GM12878 (cell line): ENCODE data around the gene NXN. TPM values are rescaled to one million over a fixed set of nuclear protein-coding genes. Genes with fewer than 3 reads are reported as not detected.

Experiments used
- ATAC-seq: fragments of 200-7000 bp; cut with Tn5 transposase; 3 replicates; pipeline ENCODE4 v1.9.1; 2020; ENCODE audit warnings: mild to moderate bottlenecking, moderate library complexity
- BruUV-seq: library from RNA; stranded (reverse); fragments of 400-500 nt; replicated peaks from 2 replicates; lab custom pipeline; 2021; lab: Mats Ljungman, UMichigan
- CTCF ChIA-PET: fragments of 300-600 bp; sonication (Branson Sonifier 250); formaldehyde crosslinking; extraction: SDS; loops from one replicate; lab custom pipeline; 2021; ENCODE audit warnings: inconsistent platforms; lab: Yijun Ruan, JAX
- POLR2A ChIA-PET: fragments of 350-600 bp; formaldehyde crosslinking; extraction: SDS; loops from one replicate; lab custom pipeline; 2021; ENCODE audit warnings: inconsistent platforms; lab: Charles Lee
- RAD21 ChIA-PET: fragments of 300-600 bp; sonication (Branson Sonifier 250); formaldehyde crosslinking; loops from one replicate; lab custom pipeline; 2023; ENCODE audit warnings: antibody characterized with exemption; ENCODE audit not compliant: unreplicated experiment; lab: Charles Lee
- SMC1A ChIA-PET: fragments of 300-600 bp; sonication (Branson Sonifier 250); formaldehyde crosslinking; loops from one replicate; lab custom pipeline; 2023; ENCODE audit not compliant: unreplicated experiment, uncharacterized antibody; lab: Charles Lee
- DNase-seq: peaks from one replicate; pipeline ENCODE4 v3.0.0-alpha.2; 2011; ENCODE audit warnings: low read depth, low spot score
- FAIRE-seq: peaks from 3 replicates; lab custom pipeline; 2011; peaks lifted over from hg19 to GRCh38; lab: Jason Lieb, UNC
- H2AFZ ChIP-seq: 2 replicates; pipeline ENCODE4 v1.6.0; 2011; ENCODE audit warnings: low read depth, low read length, control low read depth; ENCODE audit not compliant: control insufficient read depth
- H3K27ac ChIP-seq: 2 replicates; pipeline ENCODE4 v1.5.1; 2011; ENCODE audit warnings: control low read depth; ENCODE audit not compliant: control insufficient read depth, insufficient read depth
- H3K27me3 ChIP-seq, 2 experiments: replicated peaks in 1 of 2; 2 replicates each; pipeline versions ENCODE4 v1.6.0 to v1.6.1; 2011; ENCODE audit warnings: low read length in 1 of 2; ENCODE audit not compliant: control insufficient read depth in 2 of 2, insufficient read depth in 2 of 2
- H3K36me3 ChIP-seq, 2 experiments: 2 replicates each; pipeline ENCODE4 v1.5.1; 2011; ENCODE audit warnings: low read length in 1 of 2; ENCODE audit not compliant: control insufficient read depth in 2 of 2, insufficient read depth in 2 of 2
- H3K4me1 ChIP-seq: 2 replicates; pipeline ENCODE4 v1.6.1; 2011; ENCODE audit warnings: mild to moderate bottlenecking, low read length, moderate library complexity, mixed read lengths; ENCODE audit not compliant: control insufficient read depth, insufficient read depth
- H3K4me2 ChIP-seq: 2 replicates; pipeline ENCODE4 v1.6.0; 2011; ENCODE audit warnings: control low read depth; ENCODE audit not compliant: control insufficient read depth, insufficient read depth
- H3K4me3 ChIP-seq: fragments of 200-600 bp; sonication (generic); 2 replicates; pipeline ENCODE4 v1.5.1; 2016
- H3K79me2 ChIP-seq: 2 replicates; pipeline ENCODE4 v1.6.0; 2011; ENCODE audit warnings: low read length; ENCODE audit not compliant: control insufficient read depth, insufficient read depth
- H3K9ac ChIP-seq: 2 replicates; pipeline ENCODE4 v1.8.0; 2011; ENCODE audit warnings: low read length, control low read depth, mixed read lengths; ENCODE audit not compliant: control insufficient read depth, insufficient read depth
- H3K9me3 ChIP-seq: replicated peaks from 3 replicates; pipeline ENCODE4 v1.5.1; 2011; ENCODE audit warnings: mild to moderate bottlenecking, low read length; ENCODE audit not compliant: control insufficient read depth, insufficient read depth
- H4K20me1 ChIP-seq: 2 replicates; pipeline ENCODE4 v1.6.0; 2011; ENCODE audit not compliant: control insufficient read depth, insufficient read depth
- ATF2 ChIP-seq: IDR thresholded peaks from 2 replicates; pipeline ENCODE4 v1.6.1; 2012; ENCODE audit warnings: low read length, inconsistent platforms
- BRCA1 ChIP-seq: IDR thresholded peaks from 2 replicates; pipeline ENCODE4 v1.6.1; 2011; ENCODE audit warnings: low read depth, low read length, improper control_type of control experiment
- CEBPB ChIP-seq, 2 experiments: fragments of 150-350 bp in 1 of 2; IDR thresholded peaks; 2 replicates each; pipeline ENCODE4 v1.6.1; 2012 to 2014; ENCODE audit warnings: low read depth in 2 of 2, low read length in 2 of 2, borderline replicate concordance in 1 of 2, inconsistent platforms in 1 of 2
- E2F8 ChIP-seq: fragments of 450-650 bp; IDR thresholded peaks from 2 replicates; pipeline ENCODE4 v1.6.1; 2018; ENCODE audit warnings: mild to moderate bottlenecking, low read depth, moderate library complexity; ENCODE audit not compliant: partially characterized antibody
- EP300 ChIP-seq, 2 experiments: fragments of 150-350 bp in 1 of 2; IDR thresholded peaks; 2 replicates each; pipeline ENCODE4 v1.6.1; 2011 to 2012; ENCODE audit warnings: low read depth in 2 of 2, low read length in 2 of 2, borderline replicate concordance in 1 of 2, improper control_type of control experiment in 1 of 2, inconsistent platforms in 1 of 2; ENCODE audit not compliant: control insufficient read depth in 1 of 2
- WRNIP1 ChIP-seq: IDR thresholded peaks from 2 replicates; pipeline ENCODE4 v1.6.1; 2011; ENCODE audit warnings: low read depth, low read length, improper control_type of control experiment, borderline replicate concordance
- WGBS: methylation state at CpG from one replicate; pipeline ENCODE4 v1.1.6; 2016; ENCODE audit warnings: low lambda C conversion rate; ENCODE audit not compliant: insufficient replicate concordance, insufficient coverage; ENCODE audit errors: missing lambda C conversion rate; 5-methylcytosine and 5-hydroxymethylcytosine counted together
- in situ Hi-C: fragments of 300-500 bp; cut with MboI; formaldehyde crosslinking; loops from 9 replicates; pipeline ENCODE4 v1.14.3; 2018; ENCODE audit warnings: mixed read lengths
- intact Hi-C: fragments of 100-400 bp; cut with micrococcal nuclease; formaldehyde crosslinking; loops from one replicate; pipeline ENCODE4 v1.14.2; 2022; ENCODE audit not compliant: unreplicated experiment
- polyA plus RNA-seq, 11 experiments: library from polyadenylated mRNA; depleted of rRNA in 4 of 11; unstranded in 6 of 11; stranded (reverse) in 5 of 11; fragments of >200 nt; fragmentation: Nextera tagmentation in 4 of 11; fragmentation: Illumina TruSeq in 1 of 11; extraction: Ambion mirVana in 4 of 11; extraction: Trizol in 1 of 11; gene quantifications; 1 replicate in 1 of 11; 2 replicates in 10 of 11; pipeline versions ENCODE4 v1.2.1 to v1.2.3, GENCODE V29; 2011 to 2016; ENCODE audit warnings: inconsistent platforms in 2 of 11, missing spikeins in 2 of 11, low read depth in 1 of 11
- total RNA-seq, 4 experiments: library from RNA; depleted of rRNA in 3 of 4; stranded (reverse); fragments of >200 nt in 3 of 4; fragmentation: Illumina TruSeq in 1 of 4; extraction: Trizol in 1 of 4; gene quantifications; 2 replicates each; pipeline versions ENCODE4 v1.2.1 to v1.2.3, GENCODE V29; 2013 to 2021
- TF ChIP-seq, protein P1 (sequence below): fragments of 150-350 bp; IDR thresholded peaks from 2 replicates; pipeline ENCODE4 v1.6.1; 2016; ENCODE audit warnings: low read depth, low read length
- TF ChIP-seq, protein P2 (sequence below): IDR thresholded peaks from 2 replicates; pipeline ENCODE4 v1.6.1; 2012; ENCODE audit warnings: improper control_type of control experiment, low read depth, low read length; ENCODE audit not compliant: insufficient replicate concordance

Gene NXN
- total and polyA plus RNA-seq, 10 of the 15 experiments (the other 5 are each of a cell fraction or from before 2014, with no cell fraction given): 0.04 to 1.2 (median 0.30) TPM

DNA sequence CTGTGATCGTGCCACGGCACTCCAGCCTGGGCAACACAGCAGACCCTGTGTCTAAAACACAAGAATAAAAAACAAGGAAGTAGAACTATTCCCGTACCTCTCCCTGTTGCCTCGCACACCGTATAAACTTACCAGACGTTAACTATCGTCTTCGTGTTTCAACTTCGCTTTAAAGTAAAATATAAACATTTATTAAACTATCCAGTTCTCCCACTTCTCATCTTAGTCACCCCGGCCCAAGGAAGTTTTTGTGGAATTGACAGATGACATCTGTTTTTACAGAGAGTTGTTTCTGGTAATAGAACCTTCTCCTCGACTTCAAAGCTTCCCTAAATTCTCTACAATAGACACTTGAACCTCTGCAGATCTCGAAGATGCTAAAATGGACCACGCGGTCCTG is 83.1 kb downstream of the NXN start (continued):
- TF ChIP-seq EP300 (IDR thresholded peaks at IDR 0.05; ENCODE audit: borderline replicate concordance in 1 of 2, control insufficient read depth in 1 of 2, low read depth in 2 of 2, low read length in 2 of 2): no peak
- no peak for TF ChIP-seq ATF2
- TF ChIP-seq BRCA1: no peak
- no peak for TF ChIP-seq E2F8

DNA sequence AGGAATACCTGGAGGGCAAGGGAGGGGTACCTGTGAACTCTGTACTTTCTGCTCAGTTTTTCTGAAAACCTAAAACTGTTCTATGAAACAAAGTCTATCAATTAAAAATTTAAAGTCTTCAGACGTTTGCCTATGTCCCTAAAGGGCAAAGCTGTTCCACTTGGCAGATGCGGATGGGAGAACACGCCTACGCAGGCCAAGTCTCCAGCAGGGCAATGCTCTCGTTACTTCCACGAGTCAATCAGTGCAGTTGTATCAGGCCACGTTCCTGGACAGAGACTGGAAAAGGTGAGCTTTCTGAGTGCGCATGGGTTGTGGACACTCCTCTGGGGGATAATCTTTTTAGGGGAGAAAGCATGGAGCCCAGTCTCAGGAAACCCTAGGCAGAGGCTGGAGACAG is 86.6 kb downstream of the NXN start:
- RAD21 ChIA-PET: no interaction called here
- no peak overlapping the region for H3K4me3 ChIP-seq
- no peaks in the 10 kb centered on the region for H3K9me3 ChIP-seq
- H3K79me2 ChIP-seq: no peaks in the 10 kb centered on the region
- ATAC-seq: no peak
- no peak for DNase-seq
- CTCF ChIA-PET: no interaction called here
- in situ Hi-C loops: no loop called here
- H3K36me3 ChIP-seq: no peaks in the 10 kb centered on the region
- H4K20me1 ChIP-seq: no peaks in the 10 kb centered on the region
- no peaks in the 10 kb centered on the region; a peak in 1 of 4 replicates for H3K27me3 ChIP-seq
- intact Hi-C loops: no loop called here
- H3K9ac ChIP-seq: no peak overlapping the region
- H3K4me2 ChIP-seq: no peak overlapping the region
- WGBS: 52% methylated on average over 8 of the region's 8 CpGs
- FAIRE-seq: no peak
- POLR2A ChIA-PET: no interaction called here
- peaks cover 3% of the 10 kb centered on the region; the same call in 1 of the 2 replicates for H3K4me1 ChIP-seq
- no peak overlapping the region for H3K27ac ChIP-seq
- SMC1A ChIA-PET: interaction anchor here (0.8 kb wide), 1 partner anchor 88 kb away, joined by 3 read pairs; no protein-coding TSS in a partner anchor
- H2AFZ ChIP-seq: no peak overlapping the region
- BruUV-seq: no TSS peak
- TF ChIP-seq CEBPB (IDR thresholded peaks at IDR 0.05; ENCODE audit: borderline replicate concordance in 1 of 2, low read depth in 2 of 2, low read length in 2 of 2) (no peak), WRNIP1 (no peak)
- TF ChIP-seq, protein P1, sequence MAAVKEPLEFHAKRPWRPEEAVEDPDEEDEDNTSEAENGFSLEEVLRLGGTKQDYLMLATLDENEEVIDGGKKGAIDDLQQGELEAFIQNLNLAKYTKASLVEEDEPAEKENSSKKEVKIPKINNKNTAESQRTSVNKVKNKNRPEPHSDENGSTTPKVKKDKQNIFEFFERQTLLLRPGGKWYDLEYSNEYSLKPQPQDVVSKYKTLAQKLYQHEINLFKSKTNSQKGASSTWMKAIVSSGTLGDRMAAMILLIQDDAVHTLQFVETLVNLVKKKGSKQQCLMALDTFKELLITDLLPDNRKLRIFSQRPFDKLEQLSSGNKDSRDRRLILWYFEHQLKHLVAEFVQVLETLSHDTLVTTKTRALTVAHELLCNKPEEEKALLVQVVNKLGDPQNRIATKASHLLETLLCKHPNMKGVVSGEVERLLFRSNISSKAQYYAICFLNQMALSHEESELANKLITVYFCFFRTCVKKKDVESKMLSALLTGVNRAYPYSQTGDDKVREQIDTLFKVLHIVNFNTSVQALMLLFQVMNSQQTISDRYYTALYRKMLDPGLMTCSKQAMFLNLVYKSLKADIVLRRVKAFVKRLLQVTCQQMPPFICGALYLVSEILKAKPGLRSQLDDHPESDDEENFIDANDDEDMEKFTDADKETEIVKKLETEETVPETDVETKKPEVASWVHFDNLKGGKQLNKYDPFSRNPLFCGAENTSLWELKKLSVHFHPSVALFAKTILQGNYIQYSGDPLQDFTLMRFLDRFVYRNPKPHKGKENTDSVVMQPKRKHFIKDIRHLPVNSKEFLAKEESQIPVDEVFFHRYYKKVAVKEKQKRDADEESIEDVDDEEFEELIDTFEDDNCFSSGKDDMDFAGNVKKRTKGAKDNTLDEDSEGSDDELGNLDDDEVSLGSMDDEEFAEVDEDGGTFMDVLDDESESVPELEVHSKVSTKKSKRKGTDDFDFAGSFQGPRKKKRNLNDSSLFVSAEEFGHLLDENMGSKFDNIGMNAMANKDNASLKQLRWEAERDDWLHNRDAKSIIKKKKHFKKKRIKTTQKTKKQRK: no peak
- TF ChIP-seq, protein P2, sequence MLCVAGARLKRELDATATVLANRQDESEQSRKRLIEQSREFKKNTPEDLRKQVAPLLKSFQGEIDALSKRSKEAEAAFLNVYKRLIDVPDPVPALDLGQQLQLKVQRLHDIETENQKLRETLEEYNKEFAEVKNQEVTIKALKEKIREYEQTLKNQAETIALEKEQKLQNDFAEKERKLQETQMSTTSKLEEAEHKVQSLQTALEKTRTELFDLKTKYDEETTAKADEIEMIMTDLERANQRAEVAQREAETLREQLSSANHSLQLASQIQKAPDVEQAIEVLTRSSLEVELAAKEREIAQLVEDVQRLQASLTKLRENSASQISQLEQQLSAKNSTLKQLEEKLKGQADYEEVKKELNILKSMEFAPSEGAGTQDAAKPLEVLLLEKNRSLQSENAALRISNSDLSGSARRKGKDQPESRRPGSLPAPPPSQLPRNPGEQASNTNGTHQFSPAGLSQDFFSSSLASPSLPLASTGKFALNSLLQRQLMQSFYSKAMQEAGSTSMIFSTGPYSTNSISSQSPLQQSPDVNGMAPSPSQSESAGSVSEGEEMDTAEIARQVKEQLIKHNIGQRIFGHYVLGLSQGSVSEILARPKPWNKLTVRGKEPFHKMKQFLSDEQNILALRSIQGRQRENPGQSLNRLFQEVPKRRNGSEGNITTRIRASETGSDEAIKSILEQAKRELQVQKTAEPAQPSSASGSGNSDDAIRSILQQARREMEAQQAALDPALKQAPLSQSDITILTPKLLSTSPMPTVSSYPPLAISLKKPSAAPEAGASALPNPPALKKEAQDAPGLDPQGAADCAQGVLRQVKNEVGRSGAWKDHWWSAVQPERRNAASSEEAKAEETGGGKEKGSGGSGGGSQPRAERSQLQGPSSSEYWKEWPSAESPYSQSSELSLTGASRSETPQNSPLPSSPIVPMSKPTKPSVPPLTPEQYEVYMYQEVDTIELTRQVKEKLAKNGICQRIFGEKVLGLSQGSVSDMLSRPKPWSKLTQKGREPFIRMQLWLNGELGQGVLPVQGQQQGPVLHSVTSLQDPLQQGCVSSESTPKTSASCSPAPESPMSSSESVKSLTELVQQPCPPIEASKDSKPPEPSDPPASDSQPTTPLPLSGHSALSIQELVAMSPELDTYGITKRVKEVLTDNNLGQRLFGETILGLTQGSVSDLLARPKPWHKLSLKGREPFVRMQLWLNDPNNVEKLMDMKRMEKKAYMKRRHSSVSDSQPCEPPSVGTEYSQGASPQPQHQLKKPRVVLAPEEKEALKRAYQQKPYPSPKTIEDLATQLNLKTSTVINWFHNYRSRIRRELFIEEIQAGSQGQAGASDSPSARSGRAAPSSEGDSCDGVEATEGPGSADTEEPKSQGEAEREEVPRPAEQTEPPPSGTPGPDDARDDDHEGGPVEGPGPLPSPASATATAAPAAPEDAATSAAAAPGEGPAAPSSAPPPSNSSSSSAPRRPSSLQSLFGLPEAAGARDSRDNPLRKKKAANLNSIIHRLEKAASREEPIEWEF: no peak
